DOHH2 (cell line): Measurements from ENCODE around the gene CPM.
"Not testable (repeated sequence)": the region's sequence is repeated elsewhere in the genome, so short reads cannot be mapped to it uniquely, and the experiment has no call there.

ENCODE experiments used
- EZH2phosphoT487 ChIP-seq: fragments of 200-600 bp; sonication (generic); IDR thresholded peaks from 2 replicates; pipeline ENCODE4 v1.6.1; 2017; ENCODE audit warnings: borderline replicate concordance, mild to moderate bottlenecking, antibody characterized with exemption, low read length, moderate library complexity, mixed read lengths
- TF ChIP-seq, protein P1 (sequence below): fragments of 200-600 bp; sonication (generic); IDR thresholded peaks from one replicate; pipeline ENCODE4 v1.5.1; 2014; ENCODE audit warnings: antibody characterized with exemption, mild to moderate bottlenecking, low read depth, low read length; ENCODE audit not compliant: poor library complexity, severe bottlenecking

GRCh38 chr12:68841175-68841574 is 91.8 kb downstream of the CPM start:
- TF ChIP-seq, protein P1, sequence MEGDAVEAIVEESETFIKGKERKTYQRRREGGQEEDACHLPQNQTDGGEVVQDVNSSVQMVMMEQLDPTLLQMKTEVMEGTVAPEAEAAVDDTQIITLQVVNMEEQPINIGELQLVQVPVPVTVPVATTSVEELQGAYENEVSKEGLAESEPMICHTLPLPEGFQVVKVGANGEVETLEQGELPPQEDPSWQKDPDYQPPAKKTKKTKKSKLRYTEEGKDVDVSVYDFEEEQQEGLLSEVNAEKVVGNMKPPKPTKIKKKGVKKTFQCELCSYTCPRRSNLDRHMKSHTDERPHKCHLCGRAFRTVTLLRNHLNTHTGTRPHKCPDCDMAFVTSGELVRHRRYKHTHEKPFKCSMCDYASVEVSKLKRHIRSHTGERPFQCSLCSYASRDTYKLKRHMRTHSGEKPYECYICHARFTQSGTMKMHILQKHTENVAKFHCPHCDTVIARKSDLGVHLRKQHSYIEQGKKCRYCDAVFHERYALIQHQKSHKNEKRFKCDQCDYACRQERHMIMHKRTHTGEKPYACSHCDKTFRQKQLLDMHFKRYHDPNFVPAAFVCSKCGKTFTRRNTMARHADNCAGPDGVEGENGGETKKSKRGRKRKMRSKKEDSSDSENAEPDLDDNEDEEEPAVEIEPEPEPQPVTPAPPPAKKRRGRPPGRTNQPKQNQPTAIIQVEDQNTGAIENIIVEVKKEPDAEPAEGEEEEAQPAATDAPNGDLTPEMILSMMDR, result not testable (repeated sequence)
- TF ChIP-seq EZH2phosphoT487, result not testable (repeated sequence)
